Progenitor cell of endocrine pancreas (in vitro differentiated cells): ENCODE results near the gene FRMPD4. TPM values are rescaled to one million over a fixed set of nuclear protein-coding genes. Genes with fewer than 3 reads are reported as not detected.

ENCODE experiments used
- DNase-seq: peaks from one replicate; pipeline ENCODE4 v3.0.0; 2021; ENCODE audit warnings: low spot score; ENCODE audit not compliant: unreplicated experiment
- H3K27ac Mint-ChIP-seq: 2 replicates; pipeline ENCODE4 v1.8.0; 2021; ENCODE audit warnings: mild to moderate bottlenecking, moderate library complexity, mixed read lengths
- H3K27me3 Mint-ChIP-seq: 2 replicates; pipeline ENCODE4 v1.8.0; 2021; ENCODE audit warnings: mixed read lengths
- H3K36me3 Mint-ChIP-seq: 2 replicates; pipeline ENCODE4 v1.8.0; 2022; ENCODE audit warnings: mixed read lengths; ENCODE audit not compliant: insufficient read depth
- H3K4me1 Mint-ChIP-seq: 2 replicates; pipeline ENCODE4 v1.8.0; 2021; ENCODE audit warnings: low read depth, mixed read lengths
- H3K4me3 Mint-ChIP-seq: 2 replicates; pipeline ENCODE4 v1.8.0; 2021; ENCODE audit warnings: low read depth, mild to moderate bottlenecking, moderate library complexity, mixed read lengths
- H3K9me3 Mint-ChIP-seq: 2 replicates; pipeline ENCODE4 v1.8.0; 2021; ENCODE audit warnings: low read depth, mixed read lengths
- CTCF ChIP-seq: fragments of 200-600 bp; sonication (generic); IDR thresholded peaks from one replicate; pipeline ENCODE4 v1.5.0; 2021; ENCODE audit warnings: antibody characterized with exemption, mild to moderate bottlenecking; ENCODE audit not compliant: unreplicated experiment
- total RNA-seq: library from RNA; stranded (reverse); gene quantifications from 2 replicates; pipeline ENCODE4 v1.2.1, GENCODE V29; 2021

Gene FRMPD4
- total RNA-seq, 1 donor from 2014 or later: 0.10 TPM

- H3K9me3 Mint-ChIP-seq: no peaks in the 10 kb centered on the region
- no peaks in the 10 kb centered on the region for H3K36me3 Mint-ChIP-seq
- no peak overlapping the region for H3K4me3 Mint-ChIP-seq
- TF ChIP-seq CTCF: no peak
- peaks cover 4% of the 10 kb centered on the region for H3K27me3 Mint-ChIP-seq
- H3K27ac Mint-ChIP-seq: no peak overlapping the region
- peaks cover 10% of the 10 kb centered on the region for H3K4me1 Mint-ChIP-seq
- no peak for DNase-seq
These were observed 170.1 kb downstream of the FRMPD4 start for GRCh38 chrX:12308420-12308819.

- no peak overlapping the region for H3K4me3 Mint-ChIP-seq
- no peaks in the 10 kb centered on the region for H3K9me3 Mint-ChIP-seq
- H3K4me1 Mint-ChIP-seq: peaks cover 10% of the 10 kb centered on the region
These were observed 170.9 kb downstream of the FRMPD4 start for GRCh38 chrX:12309040-12309743.

DNA sequence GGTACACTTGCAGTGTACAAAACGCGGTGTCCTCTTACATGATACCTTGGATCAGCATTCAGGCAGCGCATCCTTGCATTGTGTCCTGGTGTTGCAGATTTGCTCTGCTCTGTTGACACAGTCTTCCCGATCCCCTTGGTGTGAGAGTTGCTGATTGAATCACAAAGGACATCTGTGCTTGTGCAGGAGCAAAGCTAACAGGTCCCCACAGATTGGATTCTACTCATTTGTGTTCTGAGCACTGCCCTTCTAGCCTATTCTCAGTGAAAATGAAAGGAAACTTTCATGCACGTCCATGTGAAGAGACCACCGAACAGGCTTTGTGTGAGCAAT, 171.4 kb downstream of the FRMPD4 start:
- TF ChIP-seq CTCF: no peak
- peaks cover 10% of the 10 kb centered on the region for H3K4me1 Mint-ChIP-seq
- H3K27me3 Mint-ChIP-seq: peaks cover 4% of the 10 kb centered on the region
- H3K27ac Mint-ChIP-seq: no peak overlapping the region
- H3K4me3 Mint-ChIP-seq: no peak overlapping the region
- no peaks in the 10 kb centered on the region for H3K36me3 Mint-ChIP-seq
- no peaks in the 10 kb centered on the region for H3K9me3 Mint-ChIP-seq
- no peak for DNase-seq

More at GRCh38 chrX:12309040-12309743, 170.9 kb downstream of the FRMPD4 start:
- Mint-ChIP-seq H3K27me3 (peaks cover 4% of the 10 kb centered on the region), H3K27ac (no peak overlapping the region), H3K36me3 (no peaks in the 10 kb centered on the region)
- no peak for DNase-seq
- TF ChIP-seq CTCF: no peak

DNA sequence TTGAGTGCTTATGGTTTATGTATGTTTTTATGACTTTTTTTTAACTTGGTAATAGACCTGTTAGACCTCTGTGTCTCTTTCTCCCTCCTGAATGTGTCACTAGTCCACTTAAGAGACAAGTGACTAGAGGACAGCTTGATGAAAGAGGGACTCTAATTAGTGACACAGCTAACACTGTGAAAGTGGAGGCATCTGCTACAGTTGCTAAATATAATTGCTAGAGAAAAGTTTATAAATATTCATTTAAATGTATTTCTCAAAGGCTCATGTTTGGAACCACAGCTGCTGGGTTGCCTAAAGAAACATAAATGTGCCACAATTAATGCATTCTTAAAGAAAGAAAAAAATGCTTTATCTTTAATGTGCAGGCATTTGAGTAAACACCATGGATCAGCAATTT, 176.4 kb downstream of the FRMPD4 start:
- no peaks in the 10 kb centered on the region for H3K9me3 Mint-ChIP-seq
- no peak overlapping the region for H3K4me3 Mint-ChIP-seq
- DNase-seq: no peak
- peaks cover 4% of the 10 kb centered on the region for H3K27me3 Mint-ChIP-seq
- H3K27ac Mint-ChIP-seq: no peak overlapping the region
- TF ChIP-seq CTCF: no peak
- H3K4me1 Mint-ChIP-seq: peaks cover 3% of the 10 kb centered on the region
- no peaks in the 10 kb centered on the region for H3K36me3 Mint-ChIP-seq

- Mint-ChIP-seq H3K36me3 (no peaks in the 10 kb centered on the region), H3K4me1 (no peaks in the 10 kb centered on the region), H3K9me3 (no peaks in the 10 kb centered on the region), H3K4me3 (no peak overlapping the region), H3K27ac (no peak overlapping the region), H3K27me3 (no peaks in the 10 kb centered on the region)
- no peak for TF ChIP-seq CTCF
- no peak for DNase-seq
These were observed 177.3 kb downstream of the FRMPD4 start for GRCh38 chrX:12315526-12315925.
